ENCODE results near the gene ALPL.

Gene ALPL

DNA sequence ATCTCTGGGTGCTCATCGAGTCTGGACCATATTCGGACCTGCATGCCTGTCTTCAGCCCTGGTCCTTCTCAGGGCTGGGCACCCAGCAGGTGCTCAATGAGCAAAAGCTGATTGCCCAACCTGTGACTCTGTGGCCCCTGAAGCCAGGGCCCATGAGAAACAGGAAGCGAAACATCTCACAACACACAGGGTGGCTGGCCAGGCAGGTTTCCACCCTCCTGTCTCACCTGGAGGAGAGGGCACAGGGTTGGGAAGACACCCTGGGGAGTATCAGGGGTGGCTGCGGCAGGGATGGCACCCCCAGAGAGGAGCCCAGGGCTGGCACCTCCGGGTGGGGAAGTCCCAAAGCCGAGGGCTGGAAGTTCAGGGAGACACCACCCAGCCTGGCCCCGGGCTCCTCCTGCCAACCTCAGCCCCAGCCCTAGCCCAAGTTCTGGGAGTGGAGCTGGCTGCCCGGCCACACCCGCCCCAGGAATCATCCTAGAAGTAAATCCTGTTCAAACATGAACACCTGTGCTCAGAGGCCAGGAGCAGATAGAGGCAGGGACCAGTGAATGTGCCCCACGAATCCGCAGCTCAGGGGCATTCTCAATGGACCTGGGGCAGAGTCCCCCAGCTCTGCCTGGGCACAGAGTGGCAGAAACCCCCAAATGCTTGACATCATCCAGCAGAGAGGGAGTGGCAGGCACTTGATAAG is 105.3 kb downstream of the ALPL start:
- ChIA-PET POLR2A (no interaction called here), CTCF (no interaction called here)
- no peak overlapping the region for H3K4me3 ChIP-seq (ENCODE audit: low read depth, low read length)
- no peak for DNase-seq (ENCODE audit: low read depth, low spot score)
- TF ChIP-seq, protein P1, sequence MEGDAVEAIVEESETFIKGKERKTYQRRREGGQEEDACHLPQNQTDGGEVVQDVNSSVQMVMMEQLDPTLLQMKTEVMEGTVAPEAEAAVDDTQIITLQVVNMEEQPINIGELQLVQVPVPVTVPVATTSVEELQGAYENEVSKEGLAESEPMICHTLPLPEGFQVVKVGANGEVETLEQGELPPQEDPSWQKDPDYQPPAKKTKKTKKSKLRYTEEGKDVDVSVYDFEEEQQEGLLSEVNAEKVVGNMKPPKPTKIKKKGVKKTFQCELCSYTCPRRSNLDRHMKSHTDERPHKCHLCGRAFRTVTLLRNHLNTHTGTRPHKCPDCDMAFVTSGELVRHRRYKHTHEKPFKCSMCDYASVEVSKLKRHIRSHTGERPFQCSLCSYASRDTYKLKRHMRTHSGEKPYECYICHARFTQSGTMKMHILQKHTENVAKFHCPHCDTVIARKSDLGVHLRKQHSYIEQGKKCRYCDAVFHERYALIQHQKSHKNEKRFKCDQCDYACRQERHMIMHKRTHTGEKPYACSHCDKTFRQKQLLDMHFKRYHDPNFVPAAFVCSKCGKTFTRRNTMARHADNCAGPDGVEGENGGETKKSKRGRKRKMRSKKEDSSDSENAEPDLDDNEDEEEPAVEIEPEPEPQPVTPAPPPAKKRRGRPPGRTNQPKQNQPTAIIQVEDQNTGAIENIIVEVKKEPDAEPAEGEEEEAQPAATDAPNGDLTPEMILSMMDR (IDR thresholded peaks at IDR 0.05; ENCODE audit: insufficient read depth, low read length, missing control alignments): no peak

DNA sequence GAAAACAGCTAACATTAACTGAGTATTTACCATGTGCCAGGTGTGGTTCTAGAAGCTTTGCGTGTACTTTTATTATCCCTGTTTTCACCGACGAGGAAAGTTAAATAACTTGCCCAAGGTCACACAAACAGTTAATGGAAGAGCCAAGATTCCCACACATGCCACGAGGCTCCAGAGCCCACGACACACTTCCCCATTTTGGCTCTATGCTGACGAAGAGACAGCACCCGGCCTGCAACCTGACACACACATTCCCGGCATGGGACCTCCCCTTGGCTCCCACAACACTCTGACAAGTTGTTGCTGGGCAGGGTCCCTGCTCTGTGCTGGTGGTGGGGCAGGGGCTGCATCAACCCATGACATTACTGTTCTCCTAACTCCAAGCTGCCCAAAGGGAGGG is 107.1 kb downstream of the ALPL start:
- POLR2A ChIA-PET: no interaction called here
- CTCF ChIA-PET: no interaction called here
- TF ChIP-seq, protein P1 (IDR thresholded peaks at IDR 0.05; ENCODE audit: insufficient read depth, low read length, missing control alignments): no peak
- DNase-seq (ENCODE audit: low read depth, low spot score): no peak
- H3K4me3 ChIP-seq (ENCODE audit: low read depth, low read length): no peak overlapping the region

DNA sequence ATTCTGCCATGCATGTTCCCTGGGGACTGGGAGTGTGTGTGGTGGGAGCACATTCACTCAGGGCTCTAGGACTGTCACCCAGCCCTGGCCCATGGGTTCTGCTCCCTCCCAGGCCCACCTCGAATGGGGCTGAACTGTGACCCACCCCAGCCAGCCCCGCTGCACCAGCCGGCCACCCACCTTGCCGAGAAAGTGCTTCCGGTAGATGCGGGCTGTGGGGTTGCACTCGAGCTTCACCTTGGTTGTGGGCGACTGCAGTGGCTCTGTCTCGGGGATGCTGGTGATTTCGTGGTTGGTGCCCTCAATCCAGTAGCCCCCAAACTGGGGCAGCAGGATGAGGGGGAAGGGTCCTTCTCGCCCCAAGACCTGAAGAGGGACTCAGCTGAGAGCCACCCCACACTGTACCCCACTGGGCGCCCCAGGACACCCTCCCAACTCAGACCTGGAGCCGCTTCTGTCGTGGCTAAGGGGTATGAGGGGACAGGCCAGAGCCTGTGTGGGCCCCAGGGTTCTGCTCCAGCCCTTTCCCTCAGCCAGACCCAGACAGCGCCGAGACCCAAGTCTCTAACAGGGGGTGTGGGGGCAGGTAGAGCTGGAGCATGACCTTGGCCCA is 108.0 kb downstream of the ALPL start:
- CTCF ChIA-PET: no interaction called here
- DNase-seq (ENCODE audit: low read depth, low spot score): no peak
- POLR2A ChIA-PET: no interaction called here
- no peak overlapping the region for H3K4me3 ChIP-seq (ENCODE audit: low read depth, low read length)
- TF ChIP-seq, protein P1 (IDR thresholded peaks at IDR 0.05; ENCODE audit: insufficient read depth, low read length, missing control alignments): no peak

DNA sequence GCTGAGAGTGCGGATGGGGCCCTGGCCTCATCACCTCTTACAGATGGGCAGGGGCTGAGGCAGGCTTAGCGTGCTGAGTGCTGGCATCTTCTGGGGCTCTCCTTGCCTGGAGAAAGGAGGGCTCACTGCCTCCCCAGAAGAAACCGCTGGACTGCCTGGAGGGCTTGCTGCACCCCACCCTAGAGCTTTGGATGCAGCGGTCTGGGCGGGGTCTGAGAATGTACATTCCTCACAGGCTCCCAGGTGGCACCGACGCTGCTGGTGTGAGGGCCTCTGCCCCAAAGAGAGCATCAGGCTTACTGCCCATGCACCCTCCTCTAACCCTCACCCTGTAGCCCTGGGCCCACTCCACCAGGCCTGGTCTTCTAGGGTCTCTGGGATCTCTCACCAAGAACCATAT is 108.8 kb downstream of the ALPL start:
- ChIA-PET CTCF (interaction anchor here (1.0 kb wide), 1 partner anchor 41 kb away, joined by 3 read pairs; no protein-coding TSS in a partner anchor), POLR2A (no interaction called here)
- H3K4me3 ChIP-seq (ENCODE audit: low read depth, low read length): no peak overlapping the region
- TF ChIP-seq, protein P1 (IDR thresholded peaks at IDR 0.05; ENCODE audit: insufficient read depth, low read length, missing control alignments): no peak
- no peak for DNase-seq (ENCODE audit: low read depth, low spot score)

DNA sequence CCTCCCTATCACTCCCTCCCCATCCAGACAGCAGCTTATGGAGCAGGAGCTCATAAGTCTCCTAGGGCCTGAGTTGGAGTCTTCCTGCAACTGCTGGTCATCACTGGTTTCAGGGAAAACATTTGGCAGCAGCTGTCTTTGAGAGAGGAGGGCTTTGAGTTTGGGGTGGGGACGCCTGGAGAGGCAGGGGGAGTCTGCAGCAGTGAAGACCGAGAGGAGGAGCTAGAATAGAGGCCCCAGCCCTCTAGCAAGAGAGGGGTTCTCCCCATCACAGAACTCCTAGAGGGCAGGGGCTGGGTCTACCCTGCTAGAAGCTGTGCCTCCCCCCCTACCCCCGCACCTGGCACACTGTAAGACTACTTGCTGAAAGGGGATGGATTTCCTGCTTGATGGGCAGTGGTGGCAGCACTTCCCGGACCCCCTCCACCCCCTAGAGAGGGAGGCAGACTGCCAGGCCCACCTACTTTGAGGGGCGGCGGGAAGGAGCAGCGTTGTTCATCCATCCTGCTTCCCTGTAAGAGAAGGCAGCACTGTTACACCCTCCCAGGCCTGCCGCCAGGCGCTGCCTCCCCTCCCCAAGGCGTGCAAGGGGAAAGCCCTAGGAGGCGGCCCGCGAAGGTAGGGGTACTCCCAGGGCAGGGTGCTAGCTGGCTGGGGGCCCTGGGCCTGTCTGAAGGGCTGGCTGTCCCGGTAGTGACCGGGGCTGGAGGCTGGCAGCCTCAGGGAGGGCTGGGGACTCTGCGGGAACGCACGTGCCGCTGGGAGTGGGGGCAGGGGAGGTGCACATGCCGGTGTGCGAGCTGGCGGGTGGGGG is 109.5 kb downstream of the ALPL start:
- H3K4me3 ChIP-seq (ENCODE audit: low read depth, low read length): no peak overlapping the region

More for the DNA sequence above, 109.5 kb downstream of the ALPL start:
- DNase-seq (ENCODE audit: low read depth, low spot score): no peak
- TF ChIP-seq, protein P1 (IDR thresholded peaks at IDR 0.05; ENCODE audit: insufficient read depth, low read length, missing control alignments): no peak
- POLR2A ChIA-PET: no interaction called here
- CTCF ChIA-PET: interaction anchor here (1.0 kb wide), 1 partner anchor 40 kb away, joined by 3 read pairs; no protein-coding TSS in a partner anchor
